Tibial nerve (tissue), 4 donors: ENCODE measurements around the gene TCF12.

Source experiments
- EP300 ChIP-seq, 2 donors: sonication (generic); formaldehyde crosslinking; IDR thresholded peaks; one replicate each; pipeline ENCODE4 v1.6.1; 2017; ENCODE audit warnings: antibody characterized with exemption in 2 of 2, mild to moderate bottlenecking in 1 of 2
- POLR2A ChIP-seq, 2 donors: fragments of 450-650 bp; IDR thresholded peaks; one replicate each; pipeline ENCODE4 v1.6.1; 2017; ENCODE audit warnings: antibody characterized with exemption in 2 of 2, mild to moderate bottlenecking in 2 of 2, moderate library complexity in 2 of 2
- TF ChIP-seq, protein P1 (sequence below), 5 experiments: fragments of 200-600 bp in 3 of 5; fragments of 450-650 bp in 2 of 5; sonication (generic) in 3 of 5; IDR thresholded peaks; one replicate each; pipeline ENCODE4 v1.5.1; 2016 to 2019; ENCODE audit warnings: antibody characterized with exemption in 5 of 5, mild to moderate bottlenecking in 3 of 5, moderate library complexity in 2 of 5

GRCh38 chr15:57027596-57027995 lies 109.2 kb downstream of the TCF12 start:
- no peak for TF ChIP-seq POLR2A (IDR thresholded peaks at IDR 0.05)
- no peak for TF ChIP-seq EP300 (IDR thresholded peaks at IDR 0.05)
- TF ChIP-seq, protein P1, sequence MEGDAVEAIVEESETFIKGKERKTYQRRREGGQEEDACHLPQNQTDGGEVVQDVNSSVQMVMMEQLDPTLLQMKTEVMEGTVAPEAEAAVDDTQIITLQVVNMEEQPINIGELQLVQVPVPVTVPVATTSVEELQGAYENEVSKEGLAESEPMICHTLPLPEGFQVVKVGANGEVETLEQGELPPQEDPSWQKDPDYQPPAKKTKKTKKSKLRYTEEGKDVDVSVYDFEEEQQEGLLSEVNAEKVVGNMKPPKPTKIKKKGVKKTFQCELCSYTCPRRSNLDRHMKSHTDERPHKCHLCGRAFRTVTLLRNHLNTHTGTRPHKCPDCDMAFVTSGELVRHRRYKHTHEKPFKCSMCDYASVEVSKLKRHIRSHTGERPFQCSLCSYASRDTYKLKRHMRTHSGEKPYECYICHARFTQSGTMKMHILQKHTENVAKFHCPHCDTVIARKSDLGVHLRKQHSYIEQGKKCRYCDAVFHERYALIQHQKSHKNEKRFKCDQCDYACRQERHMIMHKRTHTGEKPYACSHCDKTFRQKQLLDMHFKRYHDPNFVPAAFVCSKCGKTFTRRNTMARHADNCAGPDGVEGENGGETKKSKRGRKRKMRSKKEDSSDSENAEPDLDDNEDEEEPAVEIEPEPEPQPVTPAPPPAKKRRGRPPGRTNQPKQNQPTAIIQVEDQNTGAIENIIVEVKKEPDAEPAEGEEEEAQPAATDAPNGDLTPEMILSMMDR (IDR thresholded peaks at IDR 0.05) = no peak
